Measurements from ENCODE around the gene LYRM4. TPM values are rescaled to one million over a fixed set of nuclear protein-coding genes. Genes with fewer than 3 reads are reported as not detected.

LYRM4 gene
- total and polyA plus RNA-seq, 9 of the 15 experiments (the other 6 are each of a cell fraction or from before 2014, with no cell fraction given) = 24.2 to 69.4 (median 41.8) TPM

DNA sequence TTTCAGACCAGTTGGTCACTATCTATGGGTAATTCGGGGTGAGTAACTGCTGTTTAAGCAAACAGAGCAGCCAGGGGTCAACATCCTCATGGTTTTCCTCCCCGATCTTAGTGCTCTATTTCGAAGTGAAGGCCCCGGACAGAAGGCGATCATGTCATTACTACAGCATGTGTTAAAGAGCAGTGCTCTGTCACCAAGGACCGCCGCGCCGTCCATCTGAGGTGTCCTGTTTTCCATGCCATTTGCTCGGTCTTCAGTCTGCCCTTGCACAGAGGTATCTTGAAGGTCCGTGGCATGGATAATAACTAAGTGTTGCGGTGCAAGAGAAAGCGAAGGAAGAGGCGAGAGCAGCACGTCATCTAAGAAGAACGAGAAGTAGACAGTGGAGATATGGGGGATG lies 150.5 kb downstream of the LYRM4 start (continued):
- TF ChIP-seq, protein P1, sequence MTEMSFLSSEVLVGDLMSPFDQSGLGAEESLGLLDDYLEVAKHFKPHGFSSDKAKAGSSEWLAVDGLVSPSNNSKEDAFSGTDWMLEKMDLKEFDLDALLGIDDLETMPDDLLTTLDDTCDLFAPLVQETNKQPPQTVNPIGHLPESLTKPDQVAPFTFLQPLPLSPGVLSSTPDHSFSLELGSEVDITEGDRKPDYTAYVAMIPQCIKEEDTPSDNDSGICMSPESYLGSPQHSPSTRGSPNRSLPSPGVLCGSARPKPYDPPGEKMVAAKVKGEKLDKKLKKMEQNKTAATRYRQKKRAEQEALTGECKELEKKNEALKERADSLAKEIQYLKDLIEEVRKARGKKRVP (CRISPR knock-in tag; IDR thresholded peaks at IDR 0.05) = no peak
- TF ChIP-seq FOXA3 (CRISPR knock-in tag; conservative IDR thresholded peaks at IDR 0.05 in 1 of 2, IDR thresholded peaks at IDR 0.05 in 1 of 2) = no peak
- TF ChIP-seq ZNF140 (CRISPR knock-in tag; IDR thresholded peaks at IDR 0.05) = no peak
- TF ChIP-seq, protein P2, sequence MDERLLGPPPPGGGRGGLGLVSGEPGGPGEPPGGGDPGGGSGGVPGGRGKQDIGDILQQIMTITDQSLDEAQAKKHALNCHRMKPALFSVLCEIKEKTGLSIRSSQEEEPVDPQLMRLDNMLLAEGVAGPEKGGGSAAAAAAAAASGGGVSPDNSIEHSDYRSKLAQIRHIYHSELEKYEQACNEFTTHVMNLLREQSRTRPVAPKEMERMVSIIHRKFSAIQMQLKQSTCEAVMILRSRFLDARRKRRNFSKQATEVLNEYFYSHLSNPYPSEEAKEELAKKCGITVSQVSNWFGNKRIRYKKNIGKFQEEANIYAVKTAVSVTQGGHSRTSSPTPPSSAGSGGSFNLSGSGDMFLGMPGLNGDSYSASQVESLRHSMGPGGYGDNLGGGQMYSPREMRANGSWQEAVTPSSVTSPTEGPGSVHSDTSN (CRISPR knock-in tag; IDR thresholded peaks at IDR 0.05; ENCODE audit: low read depth) = no peak
- TF ChIP-seq, protein P2 (tag; conservative IDR thresholded peaks at IDR 0.05; ENCODE audit: low read depth) = no peak
- TF ChIP-seq, protein P3, sequence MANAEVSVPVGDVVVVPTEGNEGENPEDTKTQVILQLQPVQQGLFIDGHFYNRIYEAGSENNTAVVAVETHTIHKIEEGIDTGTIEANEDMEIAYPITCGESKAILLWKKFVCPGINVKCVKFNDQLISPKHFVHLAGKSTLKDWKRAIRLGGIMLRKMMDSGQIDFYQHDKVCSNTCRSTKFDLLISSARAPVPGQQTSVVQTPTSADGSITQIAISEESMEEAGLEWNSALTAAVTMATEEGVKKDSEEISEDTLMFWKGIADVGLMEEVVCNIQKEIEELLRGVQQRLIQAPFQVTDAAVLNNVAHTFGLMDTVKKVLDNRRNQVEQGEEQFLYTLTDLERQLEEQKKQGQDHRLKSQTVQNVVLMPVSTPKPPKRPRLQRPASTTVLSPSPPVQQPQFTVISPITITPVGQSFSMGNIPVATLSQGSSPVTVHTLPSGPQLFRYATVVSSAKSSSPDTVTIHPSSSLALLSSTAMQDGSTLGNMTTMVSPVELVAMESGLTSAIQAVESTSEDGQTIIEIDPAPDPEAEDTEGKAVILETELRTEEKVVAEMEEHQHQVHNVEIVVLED (CRISPR knock-in tag; IDR thresholded peaks at IDR 0.05) = no peak
- no peak for TF ChIP-seq ZNF561 (CRISPR knock-in tag; conservative IDR thresholded peaks at IDR 0.05)

Data from K562 (cell line).